K562 (cell line): Measurements from ENCODE around the gene MOB3C.

ENCODE experiments used
- BCLAF1 ChIP-seq, 2 experiments: fragments of 450-650 bp in 1 of 2; IDR thresholded peaks; 2 replicates each; pipeline ENCODE4 v1.6.1; 2011 to 2017; ENCODE audit warnings: low read depth in 2 of 2, antibody characterized with exemption in 1 of 2, borderline replicate concordance in 1 of 2, low read length in 1 of 2, mild to moderate bottlenecking in 1 of 2, mixed read lengths in 1 of 2; ENCODE audit not compliant: control insufficient read depth in 1 of 2
- CTCF ChIP-seq, 3 experiments: IDR thresholded peaks in 2 of 3; conservative IDR thresholded peaks in 1 of 3; 2 replicates each; pipeline ENCODE4 v1.5.1; 2011 to 2012; ENCODE audit warnings: low read length in 3 of 3, mild to moderate bottlenecking in 3 of 3, control low read depth in 2 of 3, improper control_type of control experiment in 1 of 3, inconsistent platforms in 1 of 3, low read depth in 1 of 3, mixed read lengths in 1 of 3, moderate library complexity in 1 of 3; ENCODE audit not compliant: insufficient read depth in 2 of 3
- EP300 ChIP-seq: IDR thresholded peaks from 2 replicates; pipeline ENCODE4 v1.6.1; 2012; ENCODE audit warnings: low read length, improper control_type of control experiment
- ETV6 ChIP-seq, 3 experiments: fragments of 150-350 bp in 1 of 3; sonication (generic) in 1 of 3; formaldehyde crosslinking in 1 of 3; IDR thresholded peaks; 2 replicates each; pipeline versions ENCODE4 v1.6.1 to v1.8.0; 2014 to 2022; ENCODE audit warnings: borderline replicate concordance in 2 of 3, low read depth in 2 of 3, antibody characterized with exemption in 1 of 3, low read length in 1 of 3, mild to moderate bottlenecking in 1 of 3, missing genetic modification reagents in 1 of 3
- GATA2 ChIP-seq: sonication (generic); formaldehyde crosslinking; IDR thresholded peaks from 2 replicates; pipeline ENCODE4 v1.4.0; 2020; ENCODE audit warnings: mild to moderate bottlenecking, missing genetic modification reagents
- HCFC1 ChIP-seq: IDR thresholded peaks from 2 replicates; pipeline ENCODE4 v1.6.1; 2012; ENCODE audit warnings: low read depth, low read length, improper control_type of control experiment
- IRF9 ChIP-seq: fragments of 450-650 bp; IDR thresholded peaks from 2 replicates; pipeline ENCODE4 v1.6.1; 2016; ENCODE audit warnings: missing biosample characterization, missing genetic modification characterization
- SFPQ ChIP-seq: fragments of 200-400 bp; formaldehyde crosslinking; IDR thresholded peaks from 2 replicates; pipeline ENCODE4 v1.6.1; 2017; ENCODE audit warnings: mild to moderate bottlenecking, low read depth, low read length, moderate library complexity
- SMAD2 ChIP-seq: fragments of 150-350 bp; IDR thresholded peaks from 2 replicates; pipeline ENCODE4 v1.6.1; 2014; ENCODE audit warnings: low read depth, mild to moderate bottlenecking, low read length
- SP1 ChIP-seq: sonication (generic); formaldehyde crosslinking; IDR thresholded peaks from 2 replicates; pipeline ENCODE4 v1.8.1; 2022; ENCODE audit warnings: mild to moderate bottlenecking, missing genetic modification reagents
- ZNF174 ChIP-seq: fragments of 250-450 bp; sonication (Bioruptor Pico); IDR thresholded peaks from 2 replicates; pipeline ENCODE4 v1.4.0; 2020; ENCODE audit warnings: mild to moderate bottlenecking

- no peak for TF ChIP-seq SFPQ
- TF ChIP-seq HCFC1 = no peak
- no peak for TF ChIP-seq ZNF174
- no peak for TF ChIP-seq ETV6 (IDR thresholded peaks at IDR 0.05; ENCODE audit: borderline replicate concordance in 1 of 2, low read depth in 2 of 2, low read length in 1 of 2)
- no peak for TF ChIP-seq ETV6 (CRISPR knock-in tag; IDR thresholded peaks at IDR 0.05; ENCODE audit: borderline replicate concordance)
- TF ChIP-seq CTCF (IDR thresholded peaks at IDR 0.05 in 2 of 3, conservative IDR thresholded peaks at IDR 0.05 in 1 of 3; ENCODE audit: insufficient read depth in 2 of 3, low read depth in 1 of 3, low read length in 3 of 3) = no peak
- TF ChIP-seq IRF9 (tag) = no peak
- TF ChIP-seq BCLAF1 (IDR thresholded peaks at IDR 0.05; ENCODE audit: borderline replicate concordance in 1 of 2, control insufficient read depth in 1 of 2, low read depth in 2 of 2, low read length in 1 of 2) = no peak
- no peak for TF ChIP-seq GATA2 (CRISPR knock-in tag)
- no peak for TF ChIP-seq EP300
- no peak for TF ChIP-seq SMAD2
- TF ChIP-seq SP1 (CRISPR knock-in tag) = no peak
Observed at GRCh38 chr1:46596846-46597245, 19.8 kb downstream of the MOB3C start.
